DND-41 (cell line): ENCODE data around the gene ATF5.

Experiments
- EZH2 ChIP-seq: IDR thresholded peaks from 3 replicates; pipeline ENCODE4 v1.6.1; 2012; ENCODE audit warnings: borderline replicate concordance, low read depth, mild to moderate bottlenecking, moderate library complexity, low read length, inconsistent platforms; ENCODE audit not compliant: severe bottlenecking
- TF ChIP-seq, protein P1 (sequence below): IDR thresholded peaks from 2 replicates; pipeline ENCODE4 v1.5.1; 2012; ENCODE audit warnings: borderline replicate concordance, low read length, moderate library complexity, mild to moderate bottlenecking; ENCODE audit not compliant: poor library complexity, severe bottlenecking; ENCODE audit errors: extremely low read depth

DNA sequence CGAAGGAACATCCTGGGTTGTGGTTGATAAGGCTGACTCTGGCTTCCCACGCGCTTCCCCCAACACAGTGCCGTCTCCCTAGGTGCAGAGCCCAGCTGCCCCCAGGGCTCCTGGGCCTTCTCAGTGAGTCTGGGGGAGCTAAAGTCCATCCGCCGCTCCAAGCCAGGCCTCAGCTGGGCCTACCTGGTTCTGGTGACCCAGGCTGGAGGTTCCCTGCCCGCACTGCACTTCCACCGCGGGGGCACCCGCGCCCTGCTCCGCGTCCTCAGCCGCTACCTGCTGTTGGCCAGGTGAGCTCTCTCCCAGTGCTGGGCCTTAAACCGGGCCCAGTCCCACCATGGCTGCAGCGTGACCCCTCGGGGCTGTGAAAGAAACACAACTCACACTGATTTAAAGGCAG lies 47.8 kb upstream of the ATF5 start:
- TF ChIP-seq, protein P1, sequence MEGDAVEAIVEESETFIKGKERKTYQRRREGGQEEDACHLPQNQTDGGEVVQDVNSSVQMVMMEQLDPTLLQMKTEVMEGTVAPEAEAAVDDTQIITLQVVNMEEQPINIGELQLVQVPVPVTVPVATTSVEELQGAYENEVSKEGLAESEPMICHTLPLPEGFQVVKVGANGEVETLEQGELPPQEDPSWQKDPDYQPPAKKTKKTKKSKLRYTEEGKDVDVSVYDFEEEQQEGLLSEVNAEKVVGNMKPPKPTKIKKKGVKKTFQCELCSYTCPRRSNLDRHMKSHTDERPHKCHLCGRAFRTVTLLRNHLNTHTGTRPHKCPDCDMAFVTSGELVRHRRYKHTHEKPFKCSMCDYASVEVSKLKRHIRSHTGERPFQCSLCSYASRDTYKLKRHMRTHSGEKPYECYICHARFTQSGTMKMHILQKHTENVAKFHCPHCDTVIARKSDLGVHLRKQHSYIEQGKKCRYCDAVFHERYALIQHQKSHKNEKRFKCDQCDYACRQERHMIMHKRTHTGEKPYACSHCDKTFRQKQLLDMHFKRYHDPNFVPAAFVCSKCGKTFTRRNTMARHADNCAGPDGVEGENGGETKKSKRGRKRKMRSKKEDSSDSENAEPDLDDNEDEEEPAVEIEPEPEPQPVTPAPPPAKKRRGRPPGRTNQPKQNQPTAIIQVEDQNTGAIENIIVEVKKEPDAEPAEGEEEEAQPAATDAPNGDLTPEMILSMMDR: no peak
- no peak for TF ChIP-seq EZH2
